ENCODE measurements around the gene GLG1. TPM values are rescaled to one million over a fixed set of nuclear protein-coding genes. Genes with fewer than 3 reads are reported as not detected.
A peak's percentile ranks its signal among the peaks of the same experiment; 100 is the strongest.

The GLG1 gene
- total RNA-seq, 2 experiments from 2014 or later: 60.8 to 62.0 TPM

GRCh38 chr16:74607310-74607961 lies 522 bp upstream of the GLG1 start:
- Mint-ChIP-seq H3K27me3 (ENCODE audit: low read depth) (no peaks in the 10 kb centered on the region), H3K4me1 (ENCODE audit: low read depth) (peaks cover 49% of the 10 kb centered on the region), H3K4me3 (peak overlapping the region; percentile 99), H3K27ac (peak overlapping the region; percentile 86), H3K9me3 (no peaks in the 10 kb centered on the region), H3K36me3 (ENCODE audit: low read depth) (peaks cover 5% of the 10 kb centered on the region)
- intact Hi-C loops (cut with micrococcal nuclease): loop anchor here (1.0 to 2.0 kb wide), 6 partner anchors 19 to 311 kb away; partner anchors contain the start of genes PSMD7 and RFWD3
- no peak for DNase-seq
- CTCF ChIA-PET: interaction anchor here (1.0 kb wide), 1 partner anchor 119 kb away, joined by 3 read pairs; no protein-coding TSS in a partner anchor

- peaks cover 5% of the 10 kb centered on the region for H3K36me3 Mint-ChIP-seq (ENCODE audit: low read depth)
- peak overlapping the region; percentile 99 for H3K4me3 Mint-ChIP-seq
- peak overlapping the region; percentile 86 for H3K27ac Mint-ChIP-seq
- peaks cover 61% of the 10 kb centered on the region for H3K4me1 Mint-ChIP-seq (ENCODE audit: low read depth)
- intact Hi-C loops (cut with micrococcal nuclease): loop anchor here (2.0 kb wide), 1 partner anchor 139 kb away; no protein-coding TSS in a partner anchor
- H3K9me3 Mint-ChIP-seq: no peaks in the 10 kb centered on the region
- H3K27me3 Mint-ChIP-seq (ENCODE audit: low read depth): no peaks in the 10 kb centered on the region
- DNase-seq: no peak
- CTCF ChIA-PET: interaction anchor here (1.0 kb wide), 1 partner anchor 10 kb away, joined by 4 read pairs; no protein-coding TSS in a partner anchor
Observed at GRCh38 chr16:74605746-74606520, 981 bp downstream of the GLG1 start.

DNA sequence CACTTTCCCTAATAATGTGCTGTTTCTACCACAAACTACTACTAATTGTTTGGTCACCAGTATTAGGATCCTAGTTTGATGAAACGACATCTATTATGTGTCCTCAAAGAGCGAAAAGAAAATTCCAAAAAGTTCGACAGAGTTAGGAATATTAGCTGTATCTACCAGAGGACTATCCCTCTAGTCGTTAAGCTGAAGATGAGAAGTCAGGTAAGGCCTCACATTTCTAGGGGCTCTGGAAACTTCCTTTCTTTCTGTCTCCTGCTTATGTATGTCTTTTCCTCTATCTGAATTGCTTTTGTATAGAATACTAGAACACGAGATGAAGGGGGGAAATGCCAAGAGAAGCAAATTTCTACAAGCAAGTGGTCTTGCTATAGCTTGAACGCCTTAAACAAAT lies 1.6 kb downstream of the GLG1 start:
- DNase-seq: no peak
- Mint-ChIP-seq H3K4me3 (peak overlapping the region; percentile 99), H3K27me3 (ENCODE audit: low read depth) (no peaks in the 10 kb centered on the region), H3K27ac (peak overlapping the region; percentile 78), H3K36me3 (ENCODE audit: low read depth) (peaks cover 5% of the 10 kb centered on the region), H3K4me1 (ENCODE audit: low read depth) (peaks cover 67% of the 10 kb centered on the region), H3K9me3 (no peaks in the 10 kb centered on the region)
- intact Hi-C loops (cut with micrococcal nuclease): no loop called here
- CTCF ChIA-PET: interaction anchor here (1.0 kb wide), 1 partner anchor 9 kb away, joined by 4 read pairs; no protein-coding TSS in a partner anchor

DNA sequence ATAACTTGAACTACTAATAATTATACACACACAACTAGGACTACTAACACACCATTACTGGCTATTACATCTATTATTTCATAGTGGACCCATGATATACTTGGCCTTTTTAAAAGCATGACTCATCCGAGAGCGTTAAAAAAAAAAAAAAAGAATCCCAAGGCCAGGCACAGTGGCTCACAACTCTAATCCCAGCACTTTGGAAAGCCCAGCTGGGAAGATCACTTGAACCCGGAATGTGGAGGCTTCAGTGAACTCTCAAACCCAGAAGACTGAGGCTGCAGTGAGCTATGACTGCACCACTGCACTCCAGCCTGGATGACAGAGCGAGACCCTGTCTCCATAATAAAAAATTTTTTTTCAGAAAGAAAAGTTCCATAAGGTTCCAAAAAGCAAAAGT lies 3.1 kb downstream of the GLG1 start:
- Mint-ChIP-seq H3K4me1 (ENCODE audit: low read depth) (peaks cover 74% of the 10 kb centered on the region), H3K4me3 (peak overlapping the region; percentile 99), H3K9me3 (no peaks in the 10 kb centered on the region), H3K27me3 (ENCODE audit: low read depth) (no peaks in the 10 kb centered on the region), H3K36me3 (ENCODE audit: low read depth) (peaks cover 2% of the 10 kb centered on the region), H3K27ac (peak overlapping the region; percentile 78)
- CTCF ChIA-PET: no interaction called here
- no peak for DNase-seq
- intact Hi-C loops (cut with micrococcal nuclease): no loop called here

- H3K27ac Mint-ChIP-seq: peak overlapping the region; percentile 80
- H3K4me3 Mint-ChIP-seq: peak overlapping the region; percentile 38
- intact Hi-C loops (cut with micrococcal nuclease): loop anchor here (1.0 kb wide), 1 partner anchor 23 kb away; no protein-coding TSS in a partner anchor
- H3K9me3 Mint-ChIP-seq: no peaks in the 10 kb centered on the region
- H3K36me3 Mint-ChIP-seq (ENCODE audit: low read depth): peaks cover 10% of the 10 kb centered on the region
- DNase-seq: peak; percentile 81
- CTCF ChIA-PET: interaction anchor here (1.2 kb wide), 1 partner anchor 21 kb away, joined by 3 read pairs; no protein-coding TSS in a partner anchor
- peaks cover 69% of the 10 kb centered on the region for H3K4me1 Mint-ChIP-seq (ENCODE audit: low read depth)
- no peaks in the 10 kb centered on the region for H3K27me3 Mint-ChIP-seq (ENCODE audit: low read depth)
Observed at GRCh38 chr16:74601126-74601871, 5.6 kb downstream of the GLG1 start.

- H3K9me3 Mint-ChIP-seq: no peaks in the 10 kb centered on the region
- intact Hi-C loops (cut with micrococcal nuclease): no loop called here
- H3K36me3 Mint-ChIP-seq (ENCODE audit: low read depth): peaks cover 8% of the 10 kb centered on the region
Observed at GRCh38 chr16:74596586-74596985, 10.3 kb downstream of the GLG1 start.

DNA sequence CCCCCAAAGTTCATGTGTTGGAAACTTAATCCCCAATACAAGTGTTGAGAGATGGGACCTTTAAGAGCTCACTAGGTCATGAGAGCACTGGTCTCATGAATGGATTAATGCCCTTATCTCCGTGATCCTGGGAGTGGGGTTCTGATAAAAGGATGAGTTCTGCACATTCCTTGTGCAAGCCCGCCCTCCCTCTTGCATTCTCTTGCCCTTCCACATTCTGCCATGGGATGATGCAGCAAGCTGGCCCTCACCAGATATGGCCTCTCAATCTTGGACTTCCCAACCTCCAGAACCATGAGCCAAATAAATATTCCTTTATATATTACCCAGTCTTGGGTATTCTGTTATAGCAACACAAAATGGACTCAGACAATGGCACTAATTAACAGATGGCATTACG lies 14.1 kb downstream of the GLG1 start:
- Mint-ChIP-seq H3K36me3 (ENCODE audit: low read depth) (peaks cover 9% of the 10 kb centered on the region), H3K9me3 (no peaks in the 10 kb centered on the region), H3K27me3 (ENCODE audit: low read depth) (no peaks in the 10 kb centered on the region), H3K27ac (no peak overlapping the region), H3K4me1 (ENCODE audit: low read depth) (peaks cover 60% of the 10 kb centered on the region), H3K4me3 (no peak overlapping the region)
- CTCF ChIA-PET: interaction anchor here (0.6 kb wide), 2 partner anchors 8 to 83 kb away, joined by 3 read pairs; no protein-coding TSS in a partner anchor
- intact Hi-C loops (cut with micrococcal nuclease): no loop called here
- no peak for DNase-seq

More at GRCh38 chr16:74596586-74596985, 10.3 kb downstream of the GLG1 start:
- H3K27me3 Mint-ChIP-seq (ENCODE audit: low read depth): no peaks in the 10 kb centered on the region
- H3K27ac Mint-ChIP-seq: peak overlapping the region; percentile 56
- no peak overlapping the region for H3K4me3 Mint-ChIP-seq
- H3K4me1 Mint-ChIP-seq (ENCODE audit: low read depth): peaks cover 68% of the 10 kb centered on the region
- DNase-seq: no peak
- CTCF ChIA-PET: interaction anchor here (0.7 to 1.7 kb wide), 2 partner anchors 9 to 30 kb away, joined by 4 read pairs; no protein-coding TSS in a partner anchor

GRCh38 chr16:74591876-74592650 lies 14.9 kb downstream of the GLG1 start:
- no peak for DNase-seq
- CTCF ChIA-PET: interaction anchor here (0.6 kb wide), 1 partner anchor 82 kb away, joined by 3 read pairs; no protein-coding TSS in a partner anchor
- intact Hi-C loops (cut with micrococcal nuclease): no loop called here
- Mint-ChIP-seq H3K4me1 (ENCODE audit: low read depth) (peaks cover 66% of the 10 kb centered on the region), H3K4me3 (no peak overlapping the region), H3K27ac (no peak overlapping the region), H3K36me3 (ENCODE audit: low read depth) (peaks cover 10% of the 10 kb centered on the region), H3K9me3 (no peaks in the 10 kb centered on the region), H3K27me3 (ENCODE audit: low read depth) (no peaks in the 10 kb centered on the region)

DNA sequence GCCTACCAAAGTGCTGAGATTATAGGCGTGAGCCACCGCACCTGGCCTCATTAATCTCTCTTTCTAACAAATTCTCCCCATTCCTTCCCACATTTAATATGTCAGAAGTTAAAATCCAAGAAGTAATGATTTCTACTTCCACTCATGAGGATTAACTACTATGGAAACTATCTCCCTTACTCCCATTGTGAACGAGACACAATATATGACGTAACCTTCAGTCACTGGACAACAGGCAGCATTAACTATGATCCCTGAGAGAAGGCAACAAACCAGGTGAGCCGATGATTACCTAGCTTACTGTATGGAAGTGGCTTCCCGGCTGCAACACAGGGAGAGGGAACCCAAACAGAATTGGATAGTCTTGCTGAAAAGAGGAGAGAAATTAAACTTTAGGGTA lies 20.0 kb downstream of the GLG1 start:
- H3K27ac Mint-ChIP-seq: no peak overlapping the region
- peaks cover 3% of the 10 kb centered on the region for H3K36me3 Mint-ChIP-seq (ENCODE audit: low read depth)
- no peaks in the 10 kb centered on the region for H3K27me3 Mint-ChIP-seq (ENCODE audit: low read depth)
- peaks cover 67% of the 10 kb centered on the region for H3K4me1 Mint-ChIP-seq (ENCODE audit: low read depth)
- H3K4me3 Mint-ChIP-seq: no peak overlapping the region
- no peak for DNase-seq
- intact Hi-C loops (cut with micrococcal nuclease): no loop called here
- CTCF ChIA-PET: interaction anchor here (1.5 kb wide), 1 partner anchor 16 kb away, joined by 3 read pairs; no protein-coding TSS in a partner anchor
- H3K9me3 Mint-ChIP-seq: no peaks in the 10 kb centered on the region

DNA sequence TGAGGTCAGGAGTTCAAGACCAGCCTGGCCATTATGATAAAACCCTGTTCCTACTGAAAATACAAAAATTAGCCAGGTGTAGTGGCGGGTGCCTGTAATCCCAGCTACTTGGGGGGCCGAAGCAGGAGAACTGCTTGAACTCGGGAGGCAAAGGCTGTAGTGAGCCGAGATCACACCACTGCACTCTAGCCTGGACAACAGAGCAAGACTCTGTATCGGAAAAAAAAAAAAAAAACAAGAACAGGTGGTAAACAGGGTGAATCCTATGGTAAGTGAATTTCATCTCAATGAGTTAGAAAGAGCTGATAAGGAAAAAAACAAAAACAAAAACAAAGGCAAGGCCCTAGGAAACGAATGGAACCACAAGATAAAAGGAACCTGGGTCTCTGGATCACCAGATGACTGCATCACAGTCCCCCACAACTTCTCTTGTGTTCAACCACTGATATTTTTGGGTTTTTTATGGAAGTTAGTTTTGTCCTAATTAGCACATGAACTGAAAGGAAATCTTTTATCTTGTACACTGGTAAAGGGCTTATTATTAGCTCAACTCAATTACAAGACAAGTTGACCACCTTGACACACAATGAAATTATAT lies 21.0 kb downstream of the GLG1 start:
- no peaks in the 10 kb centered on the region for H3K9me3 Mint-ChIP-seq
- no peak overlapping the region for H3K4me3 Mint-ChIP-seq
- H3K27ac Mint-ChIP-seq: no peak overlapping the region
- H3K4me1 Mint-ChIP-seq (ENCODE audit: low read depth): peaks cover 67% of the 10 kb centered on the region
- no peaks in the 10 kb centered on the region for H3K27me3 Mint-ChIP-seq (ENCODE audit: low read depth)
- peaks cover 3% of the 10 kb centered on the region for H3K36me3 Mint-ChIP-seq (ENCODE audit: low read depth)
- intact Hi-C loops (cut with micrococcal nuclease): no loop called here
- DNase-seq: no peak
- CTCF ChIA-PET: no interaction called here

All from activated naive CD4-positive, alpha-beta T cell treated with anti-CD3 and anti-CD28 coated beads for 36 hours (primary cell).